Astrocyte (in vitro differentiated cells and primary cell): ENCODE data around the gene WWC2.

Experiments
- CTCF ChIP-seq: IDR thresholded peaks from 2 replicates; pipeline ENCODE4 v1.5.1; 2011; ENCODE audit warnings: low read depth, mild to moderate bottlenecking, inconsistent platforms, low read length, moderate library complexity; ENCODE audit not compliant: insufficient read depth
- EZH2 ChIP-seq: IDR thresholded peaks from 2 replicates; pipeline ENCODE4 v1.6.1; 2012; ENCODE audit warnings: mild to moderate bottlenecking, low read length, inconsistent platforms; ENCODE audit not compliant: insufficient read depth

- no peak for TF ChIP-seq CTCF
- TF ChIP-seq EZH2 = no peak
These were observed 47.4 kb downstream of the WWC2 start for GRCh38 chr4:183146478-183146877.
